Loucy (cell line): ENCODE measurements around the gene GNAZ.
"Not testable (repeated sequence)": the region's sequence is repeated elsewhere in the genome, so short reads cannot be mapped to it uniquely, and the experiment has no call there.

Experiments
- H2AFZ ChIP-seq: fragments of 200-600 bp; sonication (generic); 2 replicates; pipeline ENCODE4 v1.6.0; 2016; ENCODE audit warnings: antibody characterized with exemption, mild to moderate bottlenecking, low read length, moderate library complexity
- H3F3A ChIP-seq: fragments of 200-600 bp; 2 replicates; pipeline ENCODE4 v1.6.0; 2016; ENCODE audit warnings: antibody characterized with exemption, low read depth, mild to moderate bottlenecking
- H3K27me3 ChIP-seq: fragments of 200-600 bp; sonication (generic); 2 replicates; pipeline ENCODE4 v1.6.1; 2014; ENCODE audit warnings: low read length, mild to moderate bottlenecking; ENCODE audit not compliant: insufficient read depth, poor library complexity, severe bottlenecking
- H3K36me3 ChIP-seq: fragments of 200-600 bp; sonication (generic); 2 replicates; pipeline ENCODE4 v1.6.1; 2016; ENCODE audit warnings: low read length; ENCODE audit not compliant: insufficient read depth
- H3K4me1 ChIP-seq: fragments of 200-600 bp; sonication (generic); 2 replicates; pipeline ENCODE4 v1.5.1; 2014; ENCODE audit warnings: low read length, mild to moderate bottlenecking; ENCODE audit not compliant: insufficient read depth, poor library complexity, severe bottlenecking
- H3K4me2 ChIP-seq: fragments of 200-600 bp; sonication (generic); 2 replicates; pipeline ENCODE4 v1.6.0; 2014; ENCODE audit warnings: antibody characterized with exemption, low read length, low read depth, mild to moderate bottlenecking; ENCODE audit not compliant: poor library complexity, severe bottlenecking
- H3K4me3 ChIP-seq: fragments of 200-600 bp; sonication (generic); 2 replicates; pipeline ENCODE4 v1.5.1; 2014; ENCODE audit warnings: low read length, mild to moderate bottlenecking, mixed read lengths; ENCODE audit not compliant: poor library complexity, severe bottlenecking
- H3K79me2 ChIP-seq: fragments of 200-600 bp; sonication (generic); 2 replicates; pipeline ENCODE4 v1.6.1; 2014; ENCODE audit warnings: low read length; ENCODE audit not compliant: insufficient read depth
- H3K9ac ChIP-seq: fragments of 200-600 bp; sonication (generic); 2 replicates; pipeline ENCODE4 v1.6.0; 2014; ENCODE audit warnings: mild to moderate bottlenecking, low read depth, low read length, moderate library complexity; ENCODE audit not compliant: poor library complexity, severe bottlenecking
- H3K9me2 ChIP-seq: fragments of 200-600 bp; sonication (generic); replicated peaks from 2 replicates; pipeline ENCODE4 v1.6.1; 2016; ENCODE audit warnings: low read depth, low read length, mixed read lengths
- H3K9me3 ChIP-seq: fragments of 200-600 bp; sonication (generic); 2 replicates; pipeline ENCODE4 v1.6.1; 2014; ENCODE audit warnings: mild to moderate bottlenecking, antibody characterized with exemption, low read length, low read depth; ENCODE audit not compliant: insufficient read depth
- H4K20me1 ChIP-seq: fragments of 200-600 bp; sonication (generic); 2 replicates; pipeline ENCODE4 v1.6.0; 2014; ENCODE audit warnings: antibody characterized with exemption, low read length, mild to moderate bottlenecking; ENCODE audit not compliant: insufficient read depth, poor library complexity, severe bottlenecking
- CTCF ChIP-seq: fragments of 200-600 bp; sonication (generic); conservative IDR thresholded peaks from 2 replicates; pipeline ENCODE4 v1.5.1; 2014; ENCODE audit warnings: mild to moderate bottlenecking, antibody characterized with exemption, low read length
- EZH2phosphoT487 ChIP-seq: fragments of 200-600 bp; IDR thresholded peaks from 2 replicates; pipeline ENCODE4 v1.6.1; 2018; ENCODE audit warnings: antibody characterized with exemption, mild to moderate bottlenecking, moderate library complexity, borderline replicate concordance

GNAZ gene

DNA sequence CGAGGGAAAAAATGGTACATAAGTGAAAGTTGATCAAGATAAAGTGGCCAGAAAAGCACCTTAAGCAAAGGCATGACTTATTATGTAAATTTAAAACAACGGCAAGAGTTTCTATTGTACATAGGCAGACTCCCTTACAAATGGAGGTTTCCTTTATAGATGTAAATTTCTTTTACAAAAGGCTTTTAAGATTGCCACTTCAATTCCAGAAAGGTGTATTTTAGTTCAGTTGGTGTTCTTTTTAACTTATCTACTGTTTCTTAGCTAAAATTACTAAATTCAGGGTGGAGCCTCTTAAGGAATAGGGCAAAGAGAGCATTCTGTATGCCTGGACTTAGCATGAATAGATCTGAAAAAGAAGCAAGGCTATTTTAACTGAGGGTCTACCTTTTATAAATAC, 24.9 kb upstream of the GNAZ start:
- Histone ChIP-seq H3K36me3 (no peaks in the 10 kb centered on the region), H3K4me1 (no peaks in the 10 kb centered on the region), H3K27me3 (peaks cover 5% of the 10 kb centered on the region), H3K9me2 (no peaks in the 10 kb centered on the region), H2AFZ (no peak overlapping the region), H4K20me1 (no peaks in the 10 kb centered on the region), H3K9ac (no peak overlapping the region), H3F3A (no peaks in the 10 kb centered on the region), H3K79me2 (no peaks in the 10 kb centered on the region), H3K9me3 (peaks cover 2% of the 10 kb centered on the region; the same call in 1 of the 2 replicates), H3K4me3 (no peak overlapping the region), H3K4me2 (no peak overlapping the region)
- TF ChIP-seq CTCF (no peak), EZH2phosphoT487 (no peak)

GRCh38 chr22:23047265-23047664, 23.1 kb upstream of the GNAZ start:
- H4K20me1 ChIP-seq, result no peaks in the 10 kb centered on the region
- no peaks in the 10 kb centered on the region for H3F3A ChIP-seq
- H2AFZ ChIP-seq, result no peak overlapping the region
- no peaks in the 10 kb centered on the region for H3K9me2 ChIP-seq
- no peak overlapping the region for H3K9ac ChIP-seq
- peaks cover 5% of the 10 kb centered on the region for H3K27me3 ChIP-seq
- H3K4me3 ChIP-seq, result no peak overlapping the region
- no peaks in the 10 kb centered on the region for H3K36me3 ChIP-seq
- H3K79me2 ChIP-seq, result no peaks in the 10 kb centered on the region
- TF ChIP-seq EZH2phosphoT487, result no peak
- TF ChIP-seq CTCF, result no peak
- peaks cover 2% of the 10 kb centered on the region; the same call in 1 of the 2 replicates for H3K9me3 ChIP-seq
- H3K4me1 ChIP-seq, result no peaks in the 10 kb centered on the region
- H3K4me2 ChIP-seq, result no peak overlapping the region

DNA sequence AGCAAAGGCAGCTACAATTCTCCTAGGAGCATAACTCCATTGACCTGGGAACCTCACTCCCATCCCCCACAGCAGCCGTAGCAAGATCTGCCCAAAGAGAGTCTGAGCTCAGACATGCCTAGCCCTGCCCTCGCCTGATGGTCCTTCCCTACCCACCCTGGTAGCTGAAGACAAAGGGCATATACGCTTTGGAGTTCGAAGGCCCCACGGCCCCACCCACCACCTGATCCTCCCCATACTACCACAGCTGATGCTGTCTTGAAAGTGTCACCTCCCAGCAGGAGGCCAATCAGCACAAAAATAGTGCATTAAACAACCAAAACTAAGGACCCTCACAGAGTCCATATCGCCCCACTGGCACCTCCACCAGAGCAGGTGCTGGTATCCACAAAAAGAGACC, 22.6 kb upstream of the GNAZ start:
- TF ChIP-seq EZH2phosphoT487 (no peak), CTCF (no peak)

GRCh38 chr22:23050546-23050945, 19.8 kb upstream of the GNAZ start:
- not testable (repeated sequence) for H3K27me3 ChIP-seq, H2AFZ ChIP-seq, H3K36me3 ChIP-seq, H3K4me1 ChIP-seq, H3F3A ChIP-seq, H3K79me2 ChIP-seq, H3K4me3 ChIP-seq, H3K9me3 ChIP-seq, H4K20me1 ChIP-seq, H3K9me2 ChIP-seq, H3K9ac ChIP-seq, H3K4me2 ChIP-seq

More for the DNA sequence above, 22.6 kb upstream of the GNAZ start:
- no peaks in the 10 kb centered on the region for H3K36me3 ChIP-seq
- peaks cover 4% of the 10 kb centered on the region for H3K27me3 ChIP-seq
- H3K9me2 ChIP-seq, result no peaks in the 10 kb centered on the region
- no peaks in the 10 kb centered on the region for H3K79me2 ChIP-seq
- H3K9me3 ChIP-seq, result peaks cover 2% of the 10 kb centered on the region; the same call in 1 of the 2 replicates
- H3K4me3 ChIP-seq, result no peak overlapping the region
- H3F3A ChIP-seq, result no peaks in the 10 kb centered on the region
- no peak overlapping the region for H3K4me2 ChIP-seq
- no peak overlapping the region for H3K9ac ChIP-seq
- no peaks in the 10 kb centered on the region for H3K4me1 ChIP-seq
- H2AFZ ChIP-seq, result no peak overlapping the region
- H4K20me1 ChIP-seq, result no peaks in the 10 kb centered on the region
